GM19397 (cell line): ENCODE data around the gene MAST4.
"Not testable (repeated sequence)": the region's sequence is repeated elsewhere in the genome, so short reads cannot be mapped to it uniquely, and the experiment has no call there.

Source experiments
- ATAC-seq: cut with Tn5 transposase; IDR thresholded peaks from one replicate; pipeline ENCODE4 v1.9.1; 2021; ENCODE audit warnings: mild to moderate bottlenecking, moderate library complexity; ENCODE audit not compliant: unreplicated experiment

MAST4 gene

GRCh38 chr5:66805514-66806430, 209.6 kb downstream of the MAST4 start:
- ATAC-seq, result no peak

GRCh38 chr5:66807743-66808142, 211.6 kb downstream of the MAST4 start:
- no peak for ATAC-seq

GRCh38 chr5:66808663-66809062, 212.5 kb downstream of the MAST4 start:
- ATAC-seq, result no peak

- no peak for ATAC-seq
Observed at GRCh38 chr5:66810151-66810550, 214.0 kb downstream of the MAST4 start.

GRCh38 chr5:66810848-66811261, 214.7 kb downstream of the MAST4 start:
- ATAC-seq, result no peak

GRCh38 chr5:66812291-66812690, 216.1 kb downstream of the MAST4 start:
- no peak for ATAC-seq

GRCh38 chr5:66813306-66813705, 217.1 kb downstream of the MAST4 start:
- no peak for ATAC-seq

- ATAC-seq, result no peak
Observed at GRCh38 chr5:66814146-66814991, 218.2 kb downstream of the MAST4 start.

- ATAC-seq, result no peak
Observed at GRCh38 chr5:66818304-66818934, 222.2 kb downstream of the MAST4 start.

- ATAC-seq, result no peak
Observed at GRCh38 chr5:66818935-66819328, 222.7 kb downstream of the MAST4 start.

- ATAC-seq, result no peak
Observed at GRCh38 chr5:66820630-66821207, 224.5 kb downstream of the MAST4 start.

GRCh38 chr5:66821688-66822429, 225.7 kb downstream of the MAST4 start:
- no peak for ATAC-seq

- not testable (repeated sequence) for ATAC-seq
Observed at GRCh38 chr5:66822906-66823305, 226.7 kb downstream of the MAST4 start.

- no peak for ATAC-seq
Observed at GRCh38 chr5:66824476-66824875, 228.3 kb downstream of the MAST4 start.

GRCh38 chr5:66826263-66826662, 230.1 kb downstream of the MAST4 start:
- ATAC-seq, result no peak

- ATAC-seq, result no peak
Observed at GRCh38 chr5:66826696-66827095, 230.5 kb downstream of the MAST4 start.

- ATAC-seq, result peak; percentile 33
Observed at GRCh38 chr5:66828046-66828547, 231.9 kb downstream of the MAST4 start.

GRCh38 chr5:66828548-66829357, 232.6 kb downstream of the MAST4 start:
- peak; percentile 69 for ATAC-seq

GRCh38 chr5:66829358-66829674, 233.1 kb downstream of the MAST4 start:
- no peak for ATAC-seq
